ENCODE results near the gene ETV6.

Gene ETV6

DNA sequence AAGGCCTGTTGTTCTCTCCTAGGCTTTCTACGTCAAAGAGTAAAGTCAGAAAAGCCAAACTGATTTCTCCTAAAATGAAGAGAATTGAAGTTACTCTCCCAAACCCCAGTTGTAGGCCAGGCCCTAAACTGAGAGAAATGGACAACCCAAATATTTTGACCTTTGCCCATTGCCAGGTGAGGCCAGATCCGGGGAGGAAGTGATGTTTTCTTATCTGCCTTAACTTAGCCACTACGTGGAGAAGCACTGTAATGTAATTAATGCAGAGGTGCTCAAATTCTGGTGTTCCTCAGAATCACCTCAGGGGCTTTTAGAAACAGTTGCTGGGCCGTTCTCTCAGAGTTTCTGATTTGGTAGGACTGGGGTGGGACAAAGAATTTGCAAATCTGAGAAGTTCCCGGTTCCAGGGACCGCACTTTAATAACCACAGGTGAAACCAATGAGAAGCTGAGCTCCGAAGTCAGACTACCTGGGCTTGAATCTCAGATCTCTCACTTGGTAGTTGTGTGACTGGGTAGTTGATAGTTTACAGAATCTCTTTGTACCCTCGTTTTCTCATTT lies 73.2 kb downstream of the ETV6 start:
- no peak for DNase-seq

GRCh38 chr12:11723993-11724392 lies 74.5 kb downstream of the ETV6 start:
- no peak for DNase-seq

GRCh38 chr12:11724888-11725311 lies 75.4 kb downstream of the ETV6 start:
- no peak for DNase-seq

DNA sequence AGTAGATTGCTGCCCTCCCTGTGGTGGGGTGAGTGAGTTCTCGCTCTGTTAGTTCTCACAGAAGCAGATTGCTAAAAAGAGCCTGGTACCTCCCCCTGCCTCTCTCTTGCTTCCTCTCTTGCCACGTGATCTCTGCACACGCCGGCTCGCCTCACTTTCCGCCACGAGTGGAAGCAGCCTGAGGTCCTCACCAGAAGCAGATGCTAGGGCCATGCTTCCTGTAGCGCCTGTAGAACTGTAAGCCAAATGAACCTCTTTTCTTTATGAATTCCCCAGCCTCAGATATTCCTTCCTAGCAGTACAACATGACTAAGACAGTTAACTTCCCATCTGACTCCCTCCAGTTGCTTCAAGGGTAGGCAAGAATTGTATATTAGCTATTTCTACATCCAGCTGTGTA lies 76.2 kb downstream of the ETV6 start:
- DNase-seq: no peak

DNA sequence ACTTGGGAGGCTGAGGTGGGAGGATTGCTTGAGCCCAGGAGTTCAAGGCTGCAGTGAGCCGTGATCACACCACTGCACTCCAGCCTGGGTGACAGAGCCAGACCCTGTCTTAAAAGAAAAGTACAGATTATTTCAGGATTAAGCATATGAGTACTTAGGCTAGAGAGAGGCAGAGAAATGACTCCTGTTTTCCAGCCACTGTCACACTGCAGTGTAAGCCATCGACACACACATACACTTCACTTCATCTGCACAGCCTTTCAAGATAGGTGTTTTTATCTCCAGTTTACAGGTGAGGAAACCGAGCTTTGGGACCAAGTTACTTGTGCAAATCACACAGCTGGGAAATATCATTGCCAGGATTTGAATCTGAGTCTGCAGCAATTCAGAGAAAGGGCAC lies 77.2 kb downstream of the ETV6 start:
- no peak for DNase-seq

DNA sequence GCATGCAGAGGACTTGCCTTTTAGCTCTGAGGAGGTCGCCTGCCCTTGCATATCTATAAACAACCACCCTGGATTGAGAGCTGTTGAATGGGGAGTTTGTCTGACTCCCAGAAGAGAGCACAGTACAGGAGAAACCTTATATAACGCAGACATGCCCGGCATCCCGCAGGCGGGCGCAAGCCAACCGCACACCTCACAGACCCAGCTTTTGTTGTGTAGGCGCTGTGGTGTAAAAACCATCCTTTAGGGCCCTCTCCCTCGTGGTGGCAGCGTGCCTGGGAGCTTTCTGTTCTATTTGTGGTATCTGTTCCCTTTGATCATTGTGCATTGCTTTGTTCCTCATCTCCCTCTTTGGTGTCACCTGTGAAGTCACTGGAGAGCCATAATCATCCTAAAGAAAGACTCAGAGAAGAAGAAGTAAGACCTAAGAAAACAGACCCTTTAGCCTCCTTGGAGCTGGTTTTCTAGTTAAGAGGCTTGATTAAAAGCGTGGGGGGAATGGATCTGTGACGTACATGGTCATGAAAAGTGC lies 77.7 kb downstream of the ETV6 start:
- no peak for DNase-seq

DNA sequence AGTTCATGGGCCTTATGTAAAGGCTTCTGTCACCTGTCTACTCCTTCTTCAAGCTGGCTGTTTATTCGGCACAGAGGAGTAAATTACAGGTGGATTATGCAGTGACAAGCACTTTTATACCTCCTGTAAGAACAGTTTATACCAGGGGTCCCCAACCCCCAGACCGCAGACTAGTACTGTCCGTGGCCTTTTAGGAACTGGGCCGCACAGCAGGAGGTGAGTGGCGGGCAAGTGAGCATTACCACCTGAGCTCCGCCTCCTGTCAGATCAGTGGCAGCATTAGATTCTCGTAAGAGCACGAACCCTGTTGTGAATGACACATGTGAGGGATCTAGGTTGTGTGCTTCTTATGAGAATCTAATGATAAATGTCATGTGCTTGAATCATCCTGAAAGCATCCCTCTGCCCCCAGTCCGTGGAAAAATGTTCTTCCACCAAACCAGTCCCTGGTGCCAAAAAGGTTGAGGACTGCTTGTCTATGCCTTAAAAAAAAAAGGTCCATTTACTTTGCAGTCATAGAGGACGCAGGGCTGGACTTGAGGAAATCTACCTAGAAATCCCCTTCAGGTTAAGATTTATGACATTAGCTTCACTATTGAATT lies 78.8 kb downstream of the ETV6 start:
- no peak for DNase-seq

DNA sequence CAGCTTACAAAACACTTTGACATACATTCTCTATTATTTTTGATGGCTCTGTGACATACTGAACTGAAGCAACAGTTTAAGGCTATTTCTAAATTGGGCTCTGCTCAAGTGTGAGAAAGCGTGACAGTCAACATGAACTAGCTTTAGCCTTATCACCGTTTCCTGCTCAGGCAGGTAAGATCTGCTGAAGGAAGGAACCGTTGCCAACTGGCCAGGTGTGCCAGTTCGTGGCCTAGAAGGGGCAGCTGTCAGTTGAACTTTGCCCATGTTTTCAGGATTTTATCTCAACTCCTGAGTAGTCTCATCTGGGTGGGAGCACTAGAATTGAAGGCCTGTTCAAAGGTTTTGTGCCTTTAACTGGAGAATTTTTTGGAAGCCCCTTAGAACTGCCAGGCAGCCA lies 79.5 kb downstream of the ETV6 start:
- DNase-seq: no peak

- DNase-seq: no peak
Measured at GRCh38 chr12:11729439-11730150, 80.1 kb downstream of the ETV6 start.

DNA sequence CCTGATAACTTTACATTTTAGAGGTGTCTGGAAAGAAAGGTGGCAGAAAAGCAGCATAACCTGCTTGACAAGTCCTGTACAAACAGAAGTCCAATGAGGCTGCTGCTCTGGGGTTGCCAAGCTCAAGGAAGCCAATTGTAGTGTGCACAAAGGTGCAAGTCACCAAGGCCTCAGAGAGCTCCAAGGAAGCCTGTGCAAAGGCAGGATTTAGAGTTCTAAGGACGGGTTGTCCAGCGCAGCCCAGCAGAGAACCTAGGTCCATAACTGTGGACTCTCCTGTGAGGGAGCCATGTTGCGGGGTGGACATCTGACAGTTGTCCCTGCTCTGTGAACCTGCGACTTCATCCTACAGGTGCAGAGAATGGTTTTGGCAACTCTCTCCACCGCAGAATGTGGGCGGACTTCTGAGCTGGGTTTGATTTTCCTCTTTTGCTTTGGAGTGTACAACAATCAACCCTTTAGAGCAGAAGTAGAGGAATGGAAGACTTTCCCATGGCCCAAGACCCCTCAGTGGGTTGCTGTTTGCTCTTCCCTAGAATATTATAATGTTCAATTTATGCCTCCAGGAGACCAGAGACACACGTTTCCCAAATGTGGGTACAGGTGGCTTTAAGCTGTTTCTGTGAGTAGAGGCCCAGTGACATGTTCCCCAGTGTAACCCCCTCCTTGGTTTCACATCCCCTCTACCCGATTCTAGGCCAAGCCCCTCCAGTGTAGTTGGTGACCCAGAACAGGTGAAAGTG lies 81.0 kb downstream of the ETV6 start:
- DNase-seq: no peak

DNA sequence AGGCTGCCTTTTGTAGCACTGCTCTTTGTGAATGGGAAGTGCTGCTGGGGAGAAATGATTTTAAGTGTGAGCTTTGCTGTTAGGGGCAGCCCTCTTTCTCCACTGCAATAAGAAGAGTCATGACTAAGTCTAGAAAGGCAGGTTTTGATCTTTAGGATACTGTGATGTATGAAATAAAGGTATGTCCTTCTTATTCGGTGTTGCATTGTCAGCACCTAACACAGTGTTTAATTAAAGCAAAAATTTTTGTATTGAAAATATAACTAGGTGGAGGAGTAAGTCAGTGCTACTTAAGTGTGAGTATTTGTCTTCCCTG lies 81.5 kb downstream of the ETV6 start:
- no peak for DNase-seq

DNA sequence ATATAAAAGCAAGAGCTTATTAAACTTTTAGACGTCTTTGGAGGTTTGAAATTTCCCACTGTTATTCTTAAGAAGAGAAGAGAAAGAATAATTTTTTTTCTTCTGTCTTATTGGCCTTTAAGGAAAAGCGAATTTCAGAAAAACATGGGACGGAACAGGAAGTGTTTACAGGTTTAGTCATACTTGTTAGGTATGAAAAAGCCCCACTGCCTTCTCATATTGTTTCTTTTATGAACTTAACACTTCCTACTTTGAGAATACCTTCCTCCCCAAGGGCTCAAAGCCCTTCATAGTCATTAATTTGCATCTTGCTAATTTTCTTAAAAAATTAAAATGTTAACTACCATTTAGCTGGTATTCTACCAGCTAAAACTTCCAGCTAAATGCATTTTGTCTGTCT lies 82.0 kb downstream of the ETV6 start:
- DNase-seq: no peak

DNA sequence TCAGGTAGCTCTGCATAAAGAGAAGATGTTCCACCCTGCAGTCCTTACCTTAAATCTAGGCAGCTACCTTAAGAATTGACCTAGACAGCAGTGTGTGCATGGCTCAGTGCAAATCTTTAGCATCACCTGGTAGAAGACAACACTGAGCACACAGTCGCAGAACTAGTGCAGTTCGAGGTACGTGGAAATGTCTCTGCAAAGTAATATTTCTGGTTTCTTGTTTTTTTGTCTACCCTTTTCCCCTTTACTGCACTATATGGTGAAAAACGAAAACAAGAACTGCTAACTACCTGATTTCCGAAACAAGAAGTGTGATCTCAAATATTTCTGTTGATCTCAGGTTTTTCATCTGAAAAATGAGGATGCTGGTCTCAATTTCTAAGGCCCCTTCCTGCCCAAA lies 82.5 kb downstream of the ETV6 start:
- no peak for DNase-seq

DNA sequence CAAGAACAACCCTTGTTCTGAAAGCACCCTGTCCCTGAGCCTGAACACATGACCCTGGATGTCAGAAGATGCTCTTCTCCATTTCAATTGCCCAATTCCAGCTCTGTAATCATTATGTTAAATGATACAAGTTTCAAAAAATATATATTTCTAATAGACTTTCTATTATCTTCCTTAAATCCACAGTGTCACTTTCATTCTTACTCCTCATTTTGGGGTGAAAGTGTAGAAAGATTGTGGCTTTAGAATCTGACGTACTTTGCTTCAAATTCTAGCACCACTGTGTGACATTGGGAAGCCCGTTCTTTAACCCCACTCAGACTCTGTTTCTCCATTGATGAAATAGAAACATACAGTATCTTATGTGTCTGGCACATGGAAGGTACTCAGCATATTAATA lies 83.2 kb downstream of the ETV6 start:
- no peak for DNase-seq

DNA sequence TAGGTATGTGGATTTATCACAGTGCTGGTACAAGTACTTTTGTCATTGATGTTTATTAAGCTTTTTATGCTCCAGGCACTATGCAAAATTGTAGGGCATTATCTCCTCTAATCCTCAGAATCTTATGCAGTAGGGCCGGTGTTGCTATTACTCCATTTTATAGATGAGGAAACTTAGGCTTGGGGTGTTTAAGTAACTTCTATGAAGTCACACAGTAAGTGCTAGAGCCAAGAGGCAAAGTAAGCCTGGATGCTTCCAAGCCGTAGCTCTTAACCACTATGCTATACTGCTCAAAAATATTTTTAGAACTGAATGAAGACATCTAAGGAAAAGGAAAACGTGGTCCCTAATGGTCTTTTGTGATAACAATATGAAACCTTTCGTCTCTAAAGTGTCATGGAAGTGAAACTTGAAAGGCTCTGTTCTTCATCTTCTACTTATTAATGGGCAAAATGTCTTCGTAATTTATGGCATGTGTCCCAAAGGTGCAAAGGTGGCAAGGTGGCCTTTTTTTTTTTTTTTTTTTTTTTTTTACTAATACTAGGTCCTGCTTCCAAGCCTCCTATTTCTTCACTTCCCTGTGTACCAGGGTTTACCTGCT lies 85.2 kb downstream of the ETV6 start:
- no peak for DNase-seq

DNA sequence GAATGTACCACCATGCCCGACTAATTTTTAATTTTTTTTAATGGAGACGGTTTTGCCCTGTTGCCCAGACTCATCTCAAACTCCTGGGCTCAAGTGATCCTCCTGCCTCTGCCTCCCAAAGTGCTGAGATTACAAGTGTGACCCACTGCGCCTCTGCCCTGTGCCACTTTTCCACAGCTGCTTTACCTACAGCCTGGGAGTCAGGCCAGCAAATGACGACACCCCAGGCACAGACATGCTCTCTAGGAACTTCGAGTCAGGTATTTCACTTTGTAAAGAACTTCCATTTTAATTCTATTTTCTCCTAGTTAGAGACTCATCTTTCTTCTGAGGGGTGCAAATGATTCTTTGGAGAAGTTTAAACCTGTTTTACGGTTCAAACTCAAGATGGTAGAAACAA lies 89.0 kb downstream of the ETV6 start:
- no peak for DNase-seq

DNA sequence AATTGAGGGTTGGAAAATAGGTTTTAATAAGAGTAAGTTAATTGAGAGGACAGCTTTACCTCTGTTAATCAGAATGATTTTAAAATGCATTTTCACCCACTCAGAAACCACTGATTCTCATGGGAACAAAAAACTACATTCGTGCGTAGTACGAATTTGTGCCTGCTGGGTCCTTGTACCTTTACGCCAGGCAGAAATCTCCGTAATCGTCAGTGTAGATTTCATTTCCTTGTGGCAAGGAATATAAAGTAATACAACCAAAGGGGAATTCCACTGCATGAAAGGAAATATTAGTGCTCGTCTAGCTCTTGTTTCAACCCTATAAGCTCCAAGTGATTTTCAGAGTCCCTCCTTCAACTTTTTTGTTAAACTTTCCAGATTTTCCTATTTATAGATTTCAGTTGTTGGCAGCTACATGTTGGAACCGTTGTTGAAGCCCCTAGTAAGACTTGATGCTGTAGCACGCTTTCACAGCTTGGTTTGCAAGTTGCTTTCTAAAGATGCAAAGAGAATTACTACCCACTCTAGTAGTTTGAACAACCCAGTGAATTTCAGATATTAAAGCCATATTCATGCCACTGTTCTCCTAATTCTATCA lies 90.6 kb downstream of the ETV6 start:
- DNase-seq: no peak

DNA sequence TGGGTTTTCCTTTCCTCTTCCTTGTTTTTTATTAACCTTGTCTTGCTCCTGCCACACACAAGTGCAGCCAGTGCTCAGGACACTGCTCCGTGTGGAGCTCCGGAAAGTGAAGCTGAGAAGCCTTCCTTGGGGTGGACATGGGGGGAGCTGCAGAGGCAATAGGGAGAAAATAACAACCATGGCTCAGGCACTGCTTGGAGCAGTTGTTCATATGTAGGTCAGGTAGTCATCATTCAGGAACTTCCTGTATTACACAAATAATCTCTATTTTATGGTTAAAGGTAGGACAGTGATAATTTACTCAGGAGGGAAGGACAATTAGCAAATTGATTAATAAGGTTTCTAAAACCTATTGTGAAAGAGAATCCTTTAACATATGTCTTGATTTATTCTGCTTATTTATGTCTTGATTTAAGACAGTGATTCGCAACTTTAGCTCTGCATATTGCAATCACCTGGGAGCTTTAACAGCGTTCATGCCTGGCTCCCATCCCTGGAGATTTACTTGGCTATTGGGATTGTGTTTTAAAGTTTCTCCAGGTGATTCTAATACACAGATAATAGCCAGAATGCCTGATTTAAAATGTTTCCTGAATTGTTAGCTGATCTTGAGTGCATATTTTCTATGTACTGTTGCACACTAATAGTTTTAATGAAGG lies 92.1 kb downstream of the ETV6 start:
- no peak for DNase-seq

- no peak for DNase-seq
Measured at GRCh38 chr12:11743423-11744409, 94.2 kb downstream of the ETV6 start.

DNA sequence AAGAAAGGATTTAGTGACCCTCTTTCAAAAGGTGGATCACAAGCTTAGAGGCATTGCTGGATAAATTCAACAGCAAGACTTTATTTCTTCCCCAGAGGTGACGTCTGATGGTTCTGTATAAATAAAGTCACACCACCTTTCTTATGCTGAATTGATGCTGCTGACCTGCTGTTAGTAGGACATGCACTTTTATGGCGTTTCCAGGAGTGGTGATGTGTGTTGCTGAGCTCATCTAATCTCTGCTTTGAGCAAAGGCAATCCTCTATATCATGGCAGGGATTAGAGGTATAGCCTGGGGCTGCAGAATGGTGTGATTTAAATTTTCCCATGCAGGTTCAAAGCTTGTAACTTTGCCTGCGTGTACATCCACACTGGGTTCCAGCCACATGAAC lies 94.9 kb downstream of the ETV6 start:
- no peak for DNase-seq

DNA sequence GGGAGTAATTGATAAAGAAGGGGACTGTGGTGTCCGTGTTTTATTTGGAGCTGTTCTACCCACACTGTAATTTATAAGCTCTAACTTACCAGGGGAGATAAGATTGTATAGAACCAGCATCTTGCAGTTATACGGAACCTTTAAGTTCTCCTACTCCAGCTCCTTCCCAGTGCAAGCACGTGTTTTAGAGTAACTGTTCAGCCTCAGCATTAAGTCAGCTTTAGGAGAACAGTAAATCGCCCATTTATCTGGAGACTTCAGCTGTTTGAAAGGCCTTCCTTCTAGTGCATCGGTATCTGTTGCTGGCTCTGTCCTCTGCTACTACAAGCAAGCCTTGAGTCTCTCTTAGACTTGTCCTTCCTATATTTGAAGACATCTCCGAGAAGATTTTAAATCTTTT lies 95.6 kb downstream of the ETV6 start:
- DNase-seq: peak; percentile 66

Data from hematopoietic multipotent progenitor cell treated with erythropoietin and hydrocortisone succinate and interleukin-3 and kit ligand, for 6 days (in vitro differentiated cells).